GM21367 (cell line): ENCODE measurements around the gene PTGR3.

ENCODE experiments used
- ATAC-seq: cut with Tn5 transposase; IDR thresholded peaks from one replicate; pipeline ENCODE4 v1.9.1; 2021; ENCODE audit not compliant: unreplicated experiment

PTGR3 gene

GRCh38 chr18:75170916-75171315 lies 38.0 kb downstream of the PTGR3 start:
- ATAC-seq = no peak

- no peak for ATAC-seq
Measured at GRCh38 chr18:75170022-75170789, 38.7 kb downstream of the PTGR3 start.

- ATAC-seq = no peak
Measured at GRCh38 chr18:75169411-75169810, 39.5 kb downstream of the PTGR3 start.

- ATAC-seq = no peak
Measured at GRCh38 chr18:75168619-75169018, 40.3 kb downstream of the PTGR3 start.

GRCh38 chr18:75167759-75168618 lies 41.0 kb downstream of the PTGR3 start:
- no peak for ATAC-seq

- ATAC-seq = no peak
Measured at GRCh38 chr18:75167137-75167536, 41.8 kb downstream of the PTGR3 start.

GRCh38 chr18:75165926-75166325 lies 43.0 kb downstream of the PTGR3 start:
- ATAC-seq = no peak

- ATAC-seq = no peak
Measured at GRCh38 chr18:75164479-75164878, 44.5 kb downstream of the PTGR3 start.

GRCh38 chr18:75163736-75164135 lies 45.2 kb downstream of the PTGR3 start:
- ATAC-seq = no peak

GRCh38 chr18:75162978-75163377 lies 46.0 kb downstream of the PTGR3 start:
- no peak for ATAC-seq

GRCh38 chr18:75162467-75162866 lies 46.5 kb downstream of the PTGR3 start:
- no peak for ATAC-seq

GRCh38 chr18:75161256-75162028 lies 47.5 kb downstream of the PTGR3 start:
- ATAC-seq = no peak

- ATAC-seq = no peak
Measured at GRCh38 chr18:75160364-75160763, 48.6 kb downstream of the PTGR3 start.

GRCh38 chr18:75159646-75160356 lies 49.1 kb downstream of the PTGR3 start:
- no peak for ATAC-seq

GRCh38 chr18:75159238-75159518 lies 49.8 kb downstream of the PTGR3 start:
- no peak for ATAC-seq
